Esophagus muscularis mucosa (tissue), 4 donors: ENCODE measurements around the gene RPS2. TPM values are rescaled to one million over a fixed set of nuclear protein-coding genes. Genes with fewer than 3 reads are reported as not detected.

Experiments used
- DNase-seq: peaks from one replicate; pipeline ENCODE4 v3.0.0-alpha.2; 2017; ENCODE audit errors: extremely low spot score
- H3K27ac ChIP-seq, 4 donors: fragments of 200-600 bp; sonication (generic); replicated peaks in 1 of 4; 1 replicate in 3 of 4; 2 replicates in 1 of 4; pipeline ENCODE4 v1.5.1; 2016 to 2019; ENCODE audit warnings: mild to moderate bottlenecking in 1 of 4
- H3K27me3 ChIP-seq, 4 donors: fragments of 200-600 bp; sonication (generic); one replicate each; pipeline versions ENCODE4 v1.5.1 to v1.6.0; 2016 to 2019
- H3K36me3 ChIP-seq, 4 donors: fragments of 200-600 bp; sonication (generic); one replicate each; pipeline ENCODE4 v1.5.1; 2016 to 2019
- H3K4me1 ChIP-seq, 4 donors: fragments of 200-600 bp; sonication (generic); one replicate each; pipeline ENCODE4 v1.5.1; 2016 to 2019
- H3K4me3 ChIP-seq, 4 donors: fragments of 200-600 bp; sonication (generic); 1 replicate in 2 of 4; 2 replicates in 2 of 4; pipeline ENCODE4 v1.5.1; 2016 to 2019; ENCODE audit warnings: mild to moderate bottlenecking in 4 of 4, moderate library complexity in 1 of 4
- H3K9me3 ChIP-seq, 4 donors: fragments of 200-600 bp; sonication (generic); 1 replicate in 3 of 4; 2 replicates in 1 of 4; pipeline ENCODE4 v1.5.1; 2016 to 2019
- EP300 ChIP-seq: sonication (generic); formaldehyde crosslinking; IDR thresholded peaks from one replicate; pipeline ENCODE4 v1.6.1; 2017; ENCODE audit warnings: antibody characterized with exemption
- POLR2A ChIP-seq: fragments of 450-650 bp; IDR thresholded peaks from one replicate; pipeline ENCODE4 v1.6.1; 2017; ENCODE audit warnings: antibody characterized with exemption, moderate library complexity, mild to moderate bottlenecking, low read depth
- POLR2AphosphoS5 ChIP-seq, 2 donors: sonication (generic); formaldehyde crosslinking; IDR thresholded peaks; one replicate each; pipeline ENCODE4 v1.6.1; 2017; ENCODE audit warnings: antibody characterized with exemption in 2 of 2
- WGBS: methylation state at CpG from one replicate; pipeline ENCODE4 v1.1.5; 2018; 5-methylcytosine and 5-hydroxymethylcytosine counted together
- intact Hi-C: fragments of 100-400 bp; cut with DNase I; formaldehyde crosslinking; loops from one replicate; pipeline ENCODE4 v1.15.1; 2023
- small RNA-seq, 3 donors: library from RNA; depleted of rRNA; stranded (forward); fragments of <200 nt; gene quantifications; one replicate each; pipeline ENCODE3, GENCODE V24; 2016
- total RNA-seq, 4 donors: library from RNA; depleted of rRNA; stranded (reverse); fragments of >200 nt; gene quantifications; one replicate each; pipeline versions ENCODE4 v1.1.0 to v1.2.1, GENCODE V29; 2016
- TF ChIP-seq, protein P1 (sequence below), 3 experiments: fragments of 200-600 bp in 2 of 3; fragments of 450-650 bp in 1 of 3; sonication (generic) in 2 of 3; IDR thresholded peaks; one replicate each; pipeline ENCODE4 v1.5.1; 2017 to 2019; ENCODE audit warnings: antibody characterized with exemption in 3 of 3, mild to moderate bottlenecking in 2 of 3, moderate library complexity in 1 of 3

RPS2 gene
- total RNA-seq, 4 donors from 2014 or later = 1,144 to 2,342 (median 1,414) TPM

GRCh38 chr16:1912215-1912543 lies 52.4 kb downstream of the RPS2 start:
- H3K27ac ChIP-seq = no peak overlapping the region
- intact Hi-C loops = no loop called here
- no peak for DNase-seq
- no peak overlapping the region for H3K4me3 ChIP-seq
- 84% methylated on average over 9 of the region's 17 CpGs for WGBS
- H3K4me1 ChIP-seq = peaks cover 0 to 2% (median 0%) of the 10 kb centered on the region in 4 donors
- peaks cover 0 to 88% (median 12%) of the 10 kb centered on the region in 4 donors for H3K27me3 ChIP-seq
- no peaks in the 10 kb centered on the region for H3K9me3 ChIP-seq
- TF ChIP-seq POLR2AphosphoS5 (IDR thresholded peaks at IDR 0.05) = no peak
- no peak for TF ChIP-seq EP300
- TF ChIP-seq, protein P1, sequence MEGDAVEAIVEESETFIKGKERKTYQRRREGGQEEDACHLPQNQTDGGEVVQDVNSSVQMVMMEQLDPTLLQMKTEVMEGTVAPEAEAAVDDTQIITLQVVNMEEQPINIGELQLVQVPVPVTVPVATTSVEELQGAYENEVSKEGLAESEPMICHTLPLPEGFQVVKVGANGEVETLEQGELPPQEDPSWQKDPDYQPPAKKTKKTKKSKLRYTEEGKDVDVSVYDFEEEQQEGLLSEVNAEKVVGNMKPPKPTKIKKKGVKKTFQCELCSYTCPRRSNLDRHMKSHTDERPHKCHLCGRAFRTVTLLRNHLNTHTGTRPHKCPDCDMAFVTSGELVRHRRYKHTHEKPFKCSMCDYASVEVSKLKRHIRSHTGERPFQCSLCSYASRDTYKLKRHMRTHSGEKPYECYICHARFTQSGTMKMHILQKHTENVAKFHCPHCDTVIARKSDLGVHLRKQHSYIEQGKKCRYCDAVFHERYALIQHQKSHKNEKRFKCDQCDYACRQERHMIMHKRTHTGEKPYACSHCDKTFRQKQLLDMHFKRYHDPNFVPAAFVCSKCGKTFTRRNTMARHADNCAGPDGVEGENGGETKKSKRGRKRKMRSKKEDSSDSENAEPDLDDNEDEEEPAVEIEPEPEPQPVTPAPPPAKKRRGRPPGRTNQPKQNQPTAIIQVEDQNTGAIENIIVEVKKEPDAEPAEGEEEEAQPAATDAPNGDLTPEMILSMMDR (IDR thresholded peaks at IDR 0.05) = no peak
- TF ChIP-seq POLR2A = no peak
- no peaks in the 10 kb centered on the region for H3K36me3 ChIP-seq

Small RNAs within 50 kb of the gene (small RNA-seq; reads per million reads assigned to genes)
- gene AC005363.2 (0 to 0.17 (median 0) reads per million in 3 donors), gene RN7SL219P (0 reads per million in 3 donors), gene SNORA10 (0 reads per million in 3 donors), gene SNORA64 (0 reads per million in 3 donors)

Other genes with a start within 250 kb of the RPS2 start
- 100 to 1,000 TPM in 1 of 4 donors, 10 to 100 TPM in 3; 64.8 to 101 (median 83.7) TPM for gene NME3, start 193.3 kb downstream of the RPS2 start, total RNA-seq
- gene EME2, start 192.0 kb downstream of the RPS2 start, total RNA-seq = 10 to 100 TPM in 1 of 4 donors, 1 to 10 TPM in 3; 5.5 to 10.4 (median 6.5) TPM
- gene MRPS34, start 191.7 kb downstream of the RPS2 start, total RNA-seq = 10 to 100 TPM; 47.1 to 75.2 (median 64.2) TPM
- 100 to 1,000 TPM in 1 of 4 donors, 10 to 100 TPM in 3; 69.1 to 101 (median 78.6) TPM for gene SPSB3, start 182.3 kb downstream of the RPS2 start, total RNA-seq
- gene NUBP2, start 181.9 kb downstream of the RPS2 start, total RNA-seq = 10 to 100 TPM; 82.7 to 93.8 (median 87.6) TPM
- under 1 TPM in 2 of 4 donors, not detected in 2; 0.45 to 0.75 TPM for gene IGFALS, start 171.1 kb downstream of the RPS2 start, total RNA-seq
- gene HAGH, start 138.0 kb downstream of the RPS2 start, total RNA-seq = 100 to 1,000 TPM; 148 to 264 (median 180) TPM
- gene FAHD1, start 137.6 kb downstream of the RPS2 start, total RNA-seq = 10 to 100 TPM; 20.4 to 43.2 (median 39.5) TPM
- gene MEIOB, start 92.7 kb downstream of the RPS2 start, total RNA-seq = not detected
- not detected for gene HS3ST6, start 46.4 kb downstream of the RPS2 start, total RNA-seq
- gene MSRB1, start 21.6 kb downstream of the RPS2 start, total RNA-seq = 10 to 100 TPM; 46.0 to 78.7 (median 53.1) TPM
- not detected for gene RPL3L, start 10.1 kb downstream of the RPS2 start, total RNA-seq
- 100 to 1,000 TPM; 249 to 381 (median 295) TPM for gene NDUFB10, start 5.3 kb downstream of the RPS2 start, total RNA-seq
- gene RNF151, start 2.0 kb upstream of the RPS2 start, total RNA-seq = not detected
- 10 to 100 TPM; 27.0 to 42.9 (median 36.9) TPM for gene TBL3, start 7.2 kb upstream of the RPS2 start, total RNA-seq
- gene NOXO1, start 16.6 kb upstream of the RPS2 start, total RNA-seq = under 1 TPM in 1 of 4 donors, not detected in 3; 0.52 TPM
- 10 to 100 TPM; 14.1 to 38.5 (median 23.7) TPM for gene GFER, start 19.4 kb upstream of the RPS2 start, total RNA-seq
- 1 to 10 TPM; 2.1 to 5.6 (median 3.3) TPM for gene SYNGR3, start 25.1 kb upstream of the RPS2 start, total RNA-seq
- 10 to 100 TPM; 23.3 to 46.5 (median 34.9) TPM for gene ZNF598, start 45.0 kb upstream of the RPS2 start, total RNA-seq
- not detected for gene NPW, start 55.0 kb upstream of the RPS2 start, total RNA-seq
- 100 to 1,000 TPM in 2 of 4 donors, 10 to 100 TPM in 2; 45.3 to 130 (median 88.3) TPM for gene NHERF2, start 62.1 kb upstream of the RPS2 start, total RNA-seq
- gene NTHL1, start 83.0 kb upstream of the RPS2 start, total RNA-seq = 10 to 100 TPM; 11.8 to 25.2 (median 18.9) TPM
- 10 to 100 TPM; 41.3 to 71.7 (median 52.0) TPM for gene TSC2, start 83.2 kb upstream of the RPS2 start, total RNA-seq
- gene PKD1, start 171.1 kb upstream of the RPS2 start, total RNA-seq = 100 to 1,000 TPM; 297 to 459 (median 366) TPM
- gene RAB26, start 183.8 kb upstream of the RPS2 start, total RNA-seq = not detected
- 10 to 100 TPM; 42.6 to 64.5 (median 54.3) TPM for gene TRAF7, start 191.0 kb upstream of the RPS2 start, total RNA-seq
- gene CASKIN1, start 231.8 kb upstream of the RPS2 start, total RNA-seq = under 1 TPM; under 0.01 to 0.32 (median 0.09) TPM
- 10 to 100 TPM; 23.7 to 62.8 (median 36.3) TPM for gene MLST8, start 240.6 kb upstream of the RPS2 start, total RNA-seq
- gene BRICD5, start 246.0 kb upstream of the RPS2 start, total RNA-seq = 1 to 10 TPM; 1.2 to 6.8 (median 5.7) TPM